C4-2B (cell line): Measurements from ENCODE around the gene PDK4.

ENCODE experiments used
- H3K27ac ChIP-seq: fragments of 450-650 bp; 2 replicates; pipeline ENCODE4 v1.5.1; 2017
- CTCF ChIP-seq: fragments of 450-650 bp; conservative IDR thresholded peaks from 2 replicates; pipeline ENCODE4 v1.5.1; 2017; ENCODE audit warnings: mild to moderate bottlenecking
- ZFX ChIP-seq: fragments of 450-650 bp; IDR thresholded peaks from 2 replicates; pipeline ENCODE4 v1.6.1; 2017

The PDK4 gene

GRCh38 chr7:95560674-95561073, 35.6 kb downstream of the PDK4 start:
- no peak overlapping the region for H3K27ac ChIP-seq
- TF ChIP-seq CTCF (no peak), ZFX (no peak)

GRCh38 chr7:95558864-95559263, 37.5 kb downstream of the PDK4 start:
- H3K27ac ChIP-seq, result no peak overlapping the region
- no peak for TF ChIP-seq ZFX
- TF ChIP-seq CTCF, result no peak

GRCh38 chr7:95556777-95557176, 39.5 kb downstream of the PDK4 start:
- TF ChIP-seq CTCF (no peak), ZFX (no peak)
- no peak overlapping the region for H3K27ac ChIP-seq

- H3K27ac ChIP-seq, result no peak overlapping the region
- TF ChIP-seq ZFX (no peak), CTCF (no peak)
These were observed 42.4 kb downstream of the PDK4 start for GRCh38 chr7:95553939-95554338.

- H3K27ac ChIP-seq, result peak overlapping the region; percentile 97
These were observed 44.0 kb downstream of the PDK4 start for GRCh38 chr7:95552010-95552926.

- TF ChIP-seq ZFX (no peak), CTCF (no peak)
- peak overlapping the region; percentile 97 for H3K27ac ChIP-seq
These were observed 45.8 kb downstream of the PDK4 start for GRCh38 chr7:95550546-95550945.

GRCh38 chr7:95549818-95550529, 46.3 kb downstream of the PDK4 start:
- TF ChIP-seq CTCF (no peak; the same call in 1 of the 2 replicates), ZFX (no peak)
- H3K27ac ChIP-seq, result peak overlapping the region; percentile 97
